ENCODE results near the gene SNX27. TPM values are rescaled to one million over a fixed set of nuclear protein-coding genes. Genes with fewer than 3 reads are reported as not detected.

The SNX27 gene
- total RNA-seq, 2 experiments from 2014 or later: 13.2 to 13.3 TPM

- ATAC-seq (ENCODE audit: poor library complexity) (no peak), DNase-seq (no peak)
- H3K4me3 ChIP-seq (ENCODE audit: low read length): no peak overlapping the region
- H3K9me3 ChIP-seq (ENCODE audit: control insufficient read depth in 1 of 2, insufficient read depth in 1 of 2, low read length in 2 of 2): peaks cover 10 to 15% of the 10 kb centered on the region in 2 experiments
- ChIA-PET POLR2A (no interaction called here), CTCF (no interaction called here)
- Mint-ChIP-seq H3K4me3 (no peak overlapping the region), H3K9me3 (no peaks in the 10 kb centered on the region), H3K4me1 (ENCODE audit: low read depth) (no peaks in the 10 kb centered on the region), H3K36me3 (ENCODE audit: low read depth) (no peaks in the 10 kb centered on the region), H3K27ac (no peak overlapping the region), H3K27me3 (peaks cover 10% of the 10 kb centered on the region)
- no peak for TF ChIP-seq CTCF (IDR thresholded peaks at IDR 0.05)
- no peak overlapping the region for H3K27ac ChIP-seq (ENCODE audit: low read depth in 1 of 2, low read length in 2 of 2)
- intact Hi-C loops (cut with DNase I, micrococcal nuclease): loop anchor here in 1 of 2 experiments (10.0 kb wide), 1 partner anchor 432 kb away; no protein-coding TSS in a partner anchor
- no peaks in the 10 kb centered on the region for H3K27me3 ChIP-seq (ENCODE audit: control insufficient read depth in 1 of 2, insufficient read depth in 2 of 2, low read length in 2 of 2)
- no peaks in the 10 kb centered on the region for H3K4me1 ChIP-seq (ENCODE audit: insufficient read depth, low read length)
- no peaks in the 10 kb centered on the region for H3K36me3 ChIP-seq (ENCODE audit: insufficient read depth, low read length)
Observed at GRCh38 chr1:151737026-151737425, 125.2 kb downstream of the SNX27 start.

GRCh38 chr1:151737479-151737878 is 125.6 kb downstream of the SNX27 start:
- no peak overlapping the region for H3K4me3 ChIP-seq (ENCODE audit: low read length)
- H3K27me3 Mint-ChIP-seq: peaks cover 6% of the 10 kb centered on the region
- ChIA-PET CTCF (no interaction called here), POLR2A (no interaction called here)
- H3K36me3 Mint-ChIP-seq (ENCODE audit: low read depth): no peaks in the 10 kb centered on the region
- H3K27ac ChIP-seq (ENCODE audit: low read depth in 1 of 2, low read length in 2 of 2): no peak overlapping the region
- H3K27ac Mint-ChIP-seq: no peak overlapping the region
- H3K4me1 Mint-ChIP-seq (ENCODE audit: low read depth): no peaks in the 10 kb centered on the region
- ATAC-seq (ENCODE audit: poor library complexity) (no peak), DNase-seq (no peak)
- intact Hi-C loops (cut with DNase I, micrococcal nuclease): loop anchor here in 1 of 2 experiments (10.0 kb wide), 1 partner anchor 433 kb away; no protein-coding TSS in a partner anchor
- H3K36me3 ChIP-seq (ENCODE audit: insufficient read depth, low read length): no peaks in the 10 kb centered on the region
- H3K27me3 ChIP-seq (ENCODE audit: control insufficient read depth in 1 of 2, insufficient read depth in 2 of 2, low read length in 2 of 2): no peaks in the 10 kb centered on the region
- H3K9me3 Mint-ChIP-seq: no peaks in the 10 kb centered on the region
- TF ChIP-seq CTCF (IDR thresholded peaks at IDR 0.05): no peak
- H3K4me3 Mint-ChIP-seq: no peak overlapping the region
- H3K9me3 ChIP-seq (ENCODE audit: control insufficient read depth in 1 of 2, insufficient read depth in 1 of 2, low read length in 2 of 2): peaks cover 10 to 15% of the 10 kb centered on the region in 2 experiments
- no peaks in the 10 kb centered on the region for H3K4me1 ChIP-seq (ENCODE audit: insufficient read depth, low read length)

- Histone ChIP-seq H3K9me3 (ENCODE audit: control insufficient read depth in 1 of 2, insufficient read depth in 1 of 2, low read length in 2 of 2) (peaks cover 10 to 15% of the 10 kb centered on the region in 2 experiments), H3K4me3 (ENCODE audit: low read length) (no peak overlapping the region), H3K36me3 (ENCODE audit: insufficient read depth, low read length) (no peaks in the 10 kb centered on the region), H3K4me1 (ENCODE audit: insufficient read depth, low read length) (no peaks in the 10 kb centered on the region), H3K27ac (ENCODE audit: low read depth in 1 of 2, low read length in 2 of 2) (no peak overlapping the region), H3K27me3 (ENCODE audit: control insufficient read depth in 1 of 2, insufficient read depth in 2 of 2, low read length in 2 of 2) (no peaks in the 10 kb centered on the region)
- CTCF ChIA-PET: no interaction called here
- H3K9me3 Mint-ChIP-seq: no peaks in the 10 kb centered on the region
- H3K4me1 Mint-ChIP-seq (ENCODE audit: low read depth): no peaks in the 10 kb centered on the region
- no peaks in the 10 kb centered on the region for H3K36me3 Mint-ChIP-seq (ENCODE audit: low read depth)
- no peak for ATAC-seq (ENCODE audit: poor library complexity)
- peaks cover 4% of the 10 kb centered on the region for H3K27me3 Mint-ChIP-seq
- POLR2A ChIA-PET: no interaction called here
- H3K4me3 Mint-ChIP-seq: no peak overlapping the region
- H3K27ac Mint-ChIP-seq: no peak overlapping the region
- TF ChIP-seq CTCF (IDR thresholded peaks at IDR 0.05): no peak
- intact Hi-C loops (cut with DNase I, micrococcal nuclease): loop anchor here in 1 of 2 experiments (10.0 kb wide), 1 partner anchor 435 kb away; no protein-coding TSS in a partner anchor
- DNase-seq: no peak
Observed at GRCh38 chr1:151739590-151740355, 127.9 kb downstream of the SNX27 start.

Measured in CD4-positive, alpha-beta T cell (primary cell).